HEK293T (cell line): Measurements from ENCODE around the gene VSTM2L.

Experiments
- BHLHE40 ChIP-seq: fragments of 450-650 bp; IDR thresholded peaks from 2 replicates; pipeline ENCODE4 v1.6.1; 2016; ENCODE audit warnings: mild to moderate bottlenecking, moderate library complexity, borderline replicate concordance
- CTBP1 ChIP-seq: fragments of 450-650 bp; IDR thresholded peaks from 2 replicates; pipeline ENCODE4 v1.6.1; 2016; ENCODE audit warnings: borderline replicate concordance
- FOXA1 ChIP-seq: fragments of 450-650 bp; IDR thresholded peaks from 2 replicates; pipeline ENCODE4 v1.6.1; 2016; ENCODE audit warnings: mild to moderate bottlenecking
- FOXM1 ChIP-seq: fragments of 450-650 bp; IDR thresholded peaks from 2 replicates; pipeline ENCODE4 v1.6.1; 2017; ENCODE audit warnings: mild to moderate bottlenecking, borderline replicate concordance
- SP1 ChIP-seq: fragments of 450-650 bp; IDR thresholded peaks from 2 replicates; pipeline ENCODE4 v1.6.1; 2017

- TF ChIP-seq BHLHE40 (no peak), CTBP1 (no peak), FOXA1 (no peak), SP1 (no peak), FOXM1 (no peak)
Measured at GRCh38 chr20:37986873-37987601, 84.1 kb downstream of the VSTM2L start.
